Activated T-helper 1 cell treated with anti-CD3 and anti-CD28 coated beads, Interleukin-12 subunit alpha, Interleukin-12 subunit beta, Interleukin-2, Interleukin-4 antibody, amounts not matched to agents 30 ng/mL and 10 ng/mL and 1 ng/mL, durations not matched to agents 14 hours and 24 hours and 36 hours (primary cell): ENCODE data around the gene ARHGAP21. TPM values are rescaled to one million over a fixed set of nuclear protein-coding genes. Genes with fewer than 3 reads are reported as not detected.
"Not testable (repeated sequence)": the region's sequence is repeated elsewhere in the genome, so short reads cannot be mapped to it uniquely, and the experiment has no call there.

Experiments used
- DNase-seq: peaks from one replicate; pipeline ENCODE4 v3.0.0; 2021; ENCODE audit warnings: low spot score
- H3K27ac Mint-ChIP-seq: one replicate; pipeline ENCODE4 v1.8.0; 2021; ENCODE audit warnings: mild to moderate bottlenecking, mixed read lengths
- H3K27me3 Mint-ChIP-seq: one replicate; pipeline ENCODE4 v1.8.0; 2022; ENCODE audit warnings: mild to moderate bottlenecking, moderate library complexity, mixed read lengths; ENCODE audit not compliant: insufficient read depth
- H3K36me3 Mint-ChIP-seq: one replicate; pipeline ENCODE4 v1.8.0; 2021; ENCODE audit warnings: low read depth, mixed read lengths
- H3K4me1 Mint-ChIP-seq: one replicate; pipeline ENCODE4 v1.8.0; 2021; ENCODE audit warnings: low read depth, mixed read lengths
- H3K4me3 Mint-ChIP-seq: one replicate; pipeline ENCODE4 v1.8.0; 2021; ENCODE audit warnings: mild to moderate bottlenecking, moderate library complexity, mixed read lengths
- H3K9me3 Mint-ChIP-seq: one replicate; pipeline ENCODE4 v1.8.0; 2021; ENCODE audit warnings: mixed read lengths
- intact Hi-C: fragments of 100-400 bp; cut with micrococcal nuclease; formaldehyde crosslinking; loops from one replicate; pipeline ENCODE4 v1.15.1; 2024
- total RNA-seq: library from RNA; stranded (reverse); gene quantifications from 2 replicates; pipeline ENCODE4 v1.2.3, GENCODE V29; 2022

ARHGAP21 gene
- total RNA-seq, 1 donor from 2014 or later: 51.1 TPM

DNA sequence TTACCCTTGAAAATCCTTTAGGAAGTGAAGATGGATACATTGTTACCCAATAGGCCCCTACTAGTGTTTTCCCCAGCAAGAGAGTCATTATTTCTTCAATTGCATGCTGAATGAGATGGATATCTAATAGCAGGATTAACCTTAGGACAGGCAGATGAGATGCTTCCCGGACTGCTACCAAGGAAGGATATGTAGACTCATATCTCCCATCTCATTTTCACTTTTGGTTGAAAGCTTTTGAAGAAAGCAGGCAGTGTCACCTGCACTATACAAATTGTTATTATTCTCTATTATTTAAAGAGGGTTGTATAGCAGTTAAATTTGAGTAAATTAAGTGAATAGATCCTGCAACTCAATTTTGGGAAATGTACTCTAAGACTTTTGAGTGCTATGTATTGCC is 17.0 kb upstream of the ARHGAP21 start:
- intact Hi-C loops: no loop called here
- Mint-ChIP-seq H3K27ac (no peak overlapping the region), H3K9me3 (peaks cover 5% of the 10 kb centered on the region)

GRCh38 chr10:24737001-24737400 is 13.3 kb upstream of the ARHGAP21 start:
- H3K4me1 Mint-ChIP-seq: no peaks in the 10 kb centered on the region
- intact Hi-C loops: no loop called here

More for the DNA sequence above, 17.0 kb upstream of the ARHGAP21 start:
- no peak for DNase-seq
- H3K36me3 Mint-ChIP-seq: no peaks in the 10 kb centered on the region
- H3K4me3 Mint-ChIP-seq: no peak overlapping the region
- no peaks in the 10 kb centered on the region for H3K4me1 Mint-ChIP-seq
- no peaks in the 10 kb centered on the region for H3K27me3 Mint-ChIP-seq

DNA sequence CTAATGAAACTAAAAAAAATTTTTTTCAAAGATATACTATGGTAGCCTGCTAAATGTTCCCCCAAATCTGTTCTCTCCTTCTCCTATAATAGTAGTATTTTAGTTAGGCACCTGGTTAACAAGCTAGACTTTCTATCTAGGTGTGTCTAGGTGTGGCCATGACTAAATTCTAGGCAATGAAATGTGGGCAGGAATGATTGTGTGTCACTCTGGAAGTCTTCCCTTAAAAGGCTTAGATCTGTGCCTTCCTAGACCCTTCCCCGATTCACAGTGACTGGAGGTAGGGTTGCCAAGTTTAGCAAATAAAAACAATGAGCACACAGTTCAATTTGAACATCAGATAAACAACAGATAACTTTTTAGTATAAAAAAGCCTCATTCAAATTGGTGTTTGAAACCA is 8.3 kb upstream of the ARHGAP21 start:
- no peak for DNase-seq
- Mint-ChIP-seq H3K4me1 (no peaks in the 10 kb centered on the region), H3K4me3 (no peak overlapping the region), H3K9me3 (no peaks in the 10 kb centered on the region), H3K36me3 (no peaks in the 10 kb centered on the region), H3K27me3 (peaks cover 2% of the 10 kb centered on the region), H3K27ac (no peak overlapping the region)
- intact Hi-C loops: no loop called here

More at GRCh38 chr10:24737001-24737400, 13.3 kb upstream of the ARHGAP21 start:
- Mint-ChIP-seq H3K27me3 (no peaks in the 10 kb centered on the region), H3K4me3 (no peak overlapping the region), H3K9me3 (peaks cover 5% of the 10 kb centered on the region), H3K36me3 (no peaks in the 10 kb centered on the region), H3K27ac (no peak overlapping the region)
- DNase-seq: no peak

DNA sequence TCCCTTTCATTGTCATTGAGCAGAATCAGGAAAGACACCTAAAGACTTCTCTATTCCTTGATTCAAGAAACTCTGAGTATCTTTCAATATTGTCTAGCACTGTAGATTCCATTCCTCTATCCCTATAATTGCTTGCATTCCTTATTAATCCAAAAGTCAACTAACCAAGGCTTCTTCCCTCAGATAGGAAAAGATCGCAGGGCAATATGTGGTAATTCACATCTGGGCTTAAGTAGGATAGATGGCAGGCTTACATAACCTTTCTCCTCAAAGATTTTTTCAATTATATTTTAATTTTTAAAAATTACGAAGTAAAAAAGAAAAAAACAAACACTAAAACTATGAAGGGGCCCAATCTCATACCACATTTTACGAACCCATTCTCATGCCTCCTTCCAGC is 7.1 kb upstream of the ARHGAP21 start:
- DNase-seq: no peak
- Mint-ChIP-seq H3K36me3 (no peaks in the 10 kb centered on the region), H3K4me1 (no peaks in the 10 kb centered on the region), H3K27me3 (peaks cover 2% of the 10 kb centered on the region), H3K4me3 (no peak overlapping the region), H3K9me3 (no peaks in the 10 kb centered on the region), H3K27ac (no peak overlapping the region)
- intact Hi-C loops: no loop called here

DNA sequence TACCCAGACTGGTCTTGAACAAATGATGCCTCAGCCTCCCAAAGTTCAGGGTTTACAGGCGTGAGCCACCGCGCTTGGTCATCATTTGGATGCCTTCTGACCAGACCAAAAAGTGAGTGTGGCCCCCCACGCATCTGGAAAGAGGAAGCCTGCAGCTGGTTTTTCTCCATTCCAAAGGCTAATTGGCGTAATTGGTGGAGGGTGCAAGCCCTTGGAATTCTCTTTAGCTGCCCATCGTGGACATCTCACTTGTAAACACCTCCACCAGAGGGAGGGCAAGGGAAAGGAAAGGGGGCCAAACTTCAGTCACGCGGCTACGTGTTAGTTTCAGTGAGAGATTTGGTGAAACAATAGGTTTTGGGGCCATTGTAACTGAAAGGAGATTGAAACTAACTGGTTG is 4.1 kb upstream of the ARHGAP21 start:
- Mint-ChIP-seq H3K4me1 (peaks cover 8% of the 10 kb centered on the region), H3K9me3 (no peaks in the 10 kb centered on the region), H3K4me3 (no peak overlapping the region), H3K27me3 (peaks cover 2% of the 10 kb centered on the region), H3K36me3 (no peaks in the 10 kb centered on the region), H3K27ac (no peak overlapping the region)
- no peak for DNase-seq
- intact Hi-C loops: loop anchor here (10.0 kb wide), 1 partner anchor 263 kb away; no protein-coding TSS in a partner anchor

GRCh38 chr10:24726626-24727025 is 2.9 kb upstream of the ARHGAP21 start:
- peaks cover 5% of the 10 kb centered on the region for H3K36me3 Mint-ChIP-seq
- H3K27ac Mint-ChIP-seq: no peak overlapping the region
- intact Hi-C loops: loop anchor here (10.0 kb wide), 1 partner anchor 262 kb away; no protein-coding TSS in a partner anchor
- H3K4me3 Mint-ChIP-seq: no peak overlapping the region
- no peak for DNase-seq
- no peaks in the 10 kb centered on the region for H3K9me3 Mint-ChIP-seq
- peaks cover 2% of the 10 kb centered on the region for H3K27me3 Mint-ChIP-seq
- peaks cover 16% of the 10 kb centered on the region for H3K4me1 Mint-ChIP-seq

DNA sequence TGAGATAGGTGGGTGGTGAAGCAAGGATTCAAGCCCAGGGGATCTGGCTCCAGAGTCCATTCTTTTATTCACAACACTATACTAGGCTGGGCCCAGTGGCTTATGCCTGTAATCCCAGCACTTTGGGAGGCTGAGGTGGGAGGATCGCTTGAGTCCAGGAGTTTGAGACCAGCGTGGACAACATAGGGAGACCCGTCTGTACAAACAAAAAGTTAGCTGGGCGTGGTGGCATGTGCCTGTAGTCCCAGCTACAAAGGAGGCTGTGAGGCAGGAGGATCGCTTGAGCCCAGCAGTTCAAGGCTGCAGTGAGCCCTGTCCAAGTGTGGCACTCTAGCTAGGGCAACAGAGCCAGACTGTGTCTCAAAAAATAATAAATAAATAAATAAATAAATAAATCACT is 2.3 kb upstream of the ARHGAP21 start:
- H3K4me1 Mint-ChIP-seq: peaks cover 22% of the 10 kb centered on the region
- not testable (repeated sequence) for H3K9me3 Mint-ChIP-seq

GRCh38 chr10:24724381-24725228 is 918 bp upstream of the ARHGAP21 start:
- H3K27me3 Mint-ChIP-seq: no peaks in the 10 kb centered on the region

More for the DNA sequence above, 2.3 kb upstream of the ARHGAP21 start:
- not testable (repeated sequence) for H3K27ac Mint-ChIP-seq, DNase-seq, H3K4me3 Mint-ChIP-seq, H3K27me3 Mint-ChIP-seq
- H3K36me3 Mint-ChIP-seq: peaks cover 11% of the 10 kb centered on the region
- intact Hi-C loops: loop anchor here (10.0 kb wide), 1 partner anchor 261 kb away; no protein-coding TSS in a partner anchor

DNA sequence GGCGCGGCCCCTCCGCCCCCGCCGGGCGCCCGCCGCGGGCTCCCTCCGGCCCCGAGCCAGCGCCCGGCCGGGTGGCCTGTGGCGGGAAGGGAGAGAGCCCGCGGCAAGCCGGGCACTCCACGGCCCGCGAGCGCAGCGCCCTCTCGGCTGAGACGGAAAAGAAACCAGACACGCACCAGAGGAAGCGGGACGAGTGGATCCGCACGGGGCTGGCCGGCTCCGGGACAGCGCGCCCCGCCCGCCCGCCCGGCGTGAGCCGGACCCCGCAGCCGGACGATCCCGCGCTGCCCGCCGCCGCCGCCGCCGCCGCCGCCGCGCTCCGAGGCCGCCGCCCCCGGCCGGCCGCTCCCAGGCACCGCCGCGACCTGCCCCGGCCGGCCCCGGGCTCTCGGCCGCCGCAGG is 300 bp downstream of the ARHGAP21 start:
- DNase-seq: peak; percentile 30
- H3K36me3 Mint-ChIP-seq: peaks cover 19% of the 10 kb centered on the region
- no peak overlapping the region for H3K27ac Mint-ChIP-seq
- peaks cover 29% of the 10 kb centered on the region for H3K4me1 Mint-ChIP-seq
- intact Hi-C loops: loop anchor here (5.0 to 10.0 kb wide), 2 partner anchors 259 to 511 kb away; no protein-coding TSS in a partner anchor
- H3K27me3 Mint-ChIP-seq: no peaks in the 10 kb centered on the region
- no peaks in the 10 kb centered on the region for H3K9me3 Mint-ChIP-seq
- H3K4me3 Mint-ChIP-seq: no peak overlapping the region

More at GRCh38 chr10:24724381-24725228, 918 bp upstream of the ARHGAP21 start:
- Mint-ChIP-seq H3K9me3 (no peaks in the 10 kb centered on the region), H3K27ac (peak overlapping the region; percentile 96), H3K36me3 (peaks cover 16% of the 10 kb centered on the region), H3K4me1 (peaks cover 29% of the 10 kb centered on the region), H3K4me3 (peak overlapping the region; percentile 93)
- intact Hi-C loops: loop anchor here (1.0 to 10.0 kb wide), 13 partner anchors 17 to 1286 kb away; partner anchors contain the start of genes ENKUR, OTUD1 and THNSL1
- DNase-seq: peak; percentile 92

DNA sequence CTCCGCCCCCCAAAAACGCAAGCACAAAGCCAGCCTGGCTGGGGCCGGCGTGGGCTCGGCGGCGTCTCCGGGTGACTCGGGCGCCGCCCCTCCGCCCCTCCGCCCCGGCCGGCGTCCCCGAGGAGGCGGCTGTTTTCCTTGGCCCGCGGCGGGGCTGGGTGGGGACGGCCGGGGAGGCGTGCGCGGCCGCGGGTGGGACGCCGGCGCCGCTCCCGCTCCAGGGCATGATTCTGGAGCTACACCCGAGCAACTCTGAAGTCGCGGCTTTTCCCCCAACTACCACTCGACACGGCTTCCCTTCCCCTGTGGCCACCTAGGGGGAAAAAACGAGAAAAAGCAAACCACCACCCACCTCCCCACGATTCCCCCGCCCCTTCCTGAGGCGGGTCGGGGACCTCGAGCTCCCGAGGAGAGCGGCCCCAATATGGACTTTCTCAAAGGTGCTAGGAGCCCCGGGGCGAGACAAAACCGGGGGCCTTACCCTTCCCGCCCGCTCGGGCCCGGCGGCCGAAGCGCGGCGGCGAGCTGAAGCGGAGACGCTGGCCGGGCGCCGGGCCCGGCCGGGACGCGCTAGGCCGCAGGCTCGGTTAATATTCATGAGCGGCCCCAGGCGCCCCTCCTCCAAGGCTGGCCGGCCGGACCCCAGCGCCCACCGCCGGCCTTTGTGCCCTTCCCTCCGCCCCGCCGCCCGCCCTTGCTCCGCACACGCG is 856 bp downstream of the ARHGAP21 start:
- no peaks in the 10 kb centered on the region for H3K27me3 Mint-ChIP-seq
- peak; percentile 52 for DNase-seq
- H3K4me3 Mint-ChIP-seq: peak overlapping the region; percentile 90
- peak overlapping the region; percentile 95 for H3K27ac Mint-ChIP-seq
- no peaks in the 10 kb centered on the region for H3K9me3 Mint-ChIP-seq
- peaks cover 29% of the 10 kb centered on the region for H3K4me1 Mint-ChIP-seq
- intact Hi-C loops: loop anchor here (5.0 to 10.0 kb wide), 2 partner anchors 258 to 511 kb away; no protein-coding TSS in a partner anchor
- peaks cover 19% of the 10 kb centered on the region for H3K36me3 Mint-ChIP-seq

DNA sequence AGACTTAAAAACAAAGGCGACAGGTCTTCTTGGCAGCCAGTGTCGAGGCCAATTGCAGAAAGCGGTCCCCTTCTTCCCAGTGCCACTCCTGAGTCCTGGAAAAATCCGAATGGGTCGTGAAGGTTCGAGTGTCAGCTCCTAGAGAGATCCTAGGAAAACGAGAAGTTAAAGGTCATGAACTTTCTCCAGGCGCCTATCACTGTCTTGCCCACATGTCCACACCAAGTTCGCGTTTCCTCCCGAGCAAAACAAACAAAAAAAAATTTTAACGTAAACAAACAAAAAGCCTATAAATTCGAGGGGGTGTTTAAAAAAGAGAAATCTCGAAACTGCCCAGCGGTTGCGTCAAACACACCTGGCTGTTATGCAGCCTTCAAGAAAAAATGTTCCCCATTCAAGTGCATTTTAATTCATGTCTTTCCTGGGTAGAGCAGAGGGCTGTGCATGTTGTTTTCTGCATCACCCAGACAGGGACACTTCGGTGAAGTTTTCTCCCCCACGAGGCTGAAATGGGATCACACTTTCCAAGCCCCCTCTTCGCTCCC is 1.5 kb downstream of the ARHGAP21 start:
- peaks cover 19% of the 10 kb centered on the region for H3K36me3 Mint-ChIP-seq

DNA sequence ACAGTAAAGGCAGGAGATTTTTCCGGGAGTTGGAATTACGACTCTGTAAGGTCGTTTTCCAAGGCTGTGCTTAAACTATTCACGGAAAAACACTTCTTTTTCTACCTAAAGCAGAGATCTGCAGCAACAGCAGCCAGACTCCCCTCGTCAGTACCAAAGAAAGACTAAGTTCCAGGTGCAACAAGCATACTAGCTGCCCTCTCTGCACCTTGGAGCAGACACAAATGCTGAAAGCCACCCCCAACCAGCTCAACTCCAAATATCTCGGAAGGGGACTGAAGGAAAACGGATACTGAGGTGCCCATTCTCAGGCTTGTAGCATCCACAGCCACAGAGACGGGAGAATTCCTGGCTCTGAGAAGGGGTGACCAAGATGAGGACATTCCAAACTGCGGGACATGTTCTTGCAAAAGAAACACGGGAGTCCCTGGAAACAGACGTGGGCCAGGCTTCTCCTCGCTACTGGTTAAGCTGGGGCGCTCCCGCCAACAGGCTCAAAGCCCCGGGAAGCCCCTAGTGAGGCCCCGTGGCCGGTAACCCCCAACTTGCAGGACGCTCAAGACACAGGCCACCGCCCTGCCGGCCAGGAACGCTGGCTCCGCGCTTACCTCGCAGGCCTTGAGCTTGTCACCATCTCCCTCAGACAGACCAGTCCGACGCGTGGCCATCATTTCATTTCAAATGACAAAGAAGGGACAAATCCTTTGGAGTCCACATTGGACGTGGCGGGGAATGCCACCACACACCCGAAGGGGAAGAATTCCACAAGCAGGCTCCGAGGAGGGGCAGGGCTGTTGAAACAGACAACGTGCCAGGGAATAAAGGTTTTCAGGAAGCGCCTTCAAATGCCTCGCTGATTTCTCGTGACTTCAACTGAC is 2.2 kb downstream of the ARHGAP21 start:
- H3K27me3 Mint-ChIP-seq: no peaks in the 10 kb centered on the region
- no peaks in the 10 kb centered on the region for H3K9me3 Mint-ChIP-seq
- peak overlapping the region; percentile 48 for H3K27ac Mint-ChIP-seq
- H3K4me3 Mint-ChIP-seq: peak overlapping the region; percentile 85
- H3K4me1 Mint-ChIP-seq: peaks cover 29% of the 10 kb centered on the region
- H3K36me3 Mint-ChIP-seq: peaks cover 19% of the 10 kb centered on the region
- intact Hi-C loops: loop anchor here (5.0 to 10.0 kb wide), 2 partner anchors 257 to 509 kb away; no protein-coding TSS in a partner anchor
- no peak for DNase-seq

More for the DNA sequence above, 1.5 kb downstream of the ARHGAP21 start:
- Mint-ChIP-seq H3K9me3 (no peaks in the 10 kb centered on the region), H3K27me3 (no peaks in the 10 kb centered on the region), H3K27ac (peak overlapping the region; percentile 81), H3K4me1 (peaks cover 29% of the 10 kb centered on the region), H3K4me3 (peak overlapping the region; percentile 85)
- intact Hi-C loops: loop anchor here (5.0 to 10.0 kb wide), 2 partner anchors 257 to 510 kb away; no protein-coding TSS in a partner anchor
- no peak for DNase-seq
